ENCODE data around the gene HDAC7. TPM values are rescaled to one million over a fixed set of nuclear protein-coding genes. Genes with fewer than 3 reads are reported as not detected.

Gene HDAC7
- total RNA-seq, 1 experiment from 2014 or later: 71.2 TPM

DNA sequence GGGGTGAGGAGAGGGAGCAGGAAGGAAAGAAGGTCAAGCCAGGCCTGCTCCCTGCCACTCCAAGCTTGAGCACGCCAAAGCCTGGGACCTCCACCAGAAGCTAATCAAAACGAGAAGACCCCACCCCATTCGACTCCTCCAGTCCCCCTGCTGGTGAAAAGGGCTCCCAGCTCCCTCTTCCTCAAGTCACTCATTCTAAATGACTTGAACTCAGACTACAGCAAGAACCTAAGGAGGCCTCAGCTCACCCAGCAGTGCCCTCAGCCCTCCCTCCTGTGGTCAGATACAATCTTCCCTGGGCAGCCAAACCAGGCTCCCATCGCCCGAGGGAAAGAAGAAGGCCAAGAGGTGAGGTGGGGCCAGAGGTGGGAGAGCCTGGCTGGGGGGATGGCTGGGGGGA, 17.4 kb downstream of the HDAC7 start:
- BruUV-seq (replicated peaks): no TSS peak
- Histone ChIP-seq H3K36me3 (ENCODE audit: control insufficient read depth, insufficient read depth, low read length) (peaks cover 2% of the 10 kb centered on the region; the same call in 1 of the 2 replicates), H3K27me3 (replicated peaks; ENCODE audit: control insufficient read depth, insufficient read depth, low read length) (no peaks in the 10 kb centered on the region), H3K4me3 (ENCODE audit: low read depth, low read length) (no peak overlapping the region), H3K4me1 (peaks cover 4% of the 10 kb centered on the region; the same call in 1 of the 2 replicates), H3K9me3 (no peaks in the 10 kb centered on the region)
- Mint-ChIP-seq H3K9me3 (ENCODE audit: unreplicated experiment) (no peaks in the 10 kb centered on the region), H3K4me1 (ENCODE audit: low read depth, unreplicated experiment) (no peaks in the 10 kb centered on the region), H3K27ac (ENCODE audit: unreplicated experiment) (no peak overlapping the region), H3K36me3 (ENCODE audit: insufficient read depth, unreplicated experiment) (peaks cover 22% of the 10 kb centered on the region), H3K4me3 (ENCODE audit: unreplicated experiment) (no peak overlapping the region), H3K27me3 (ENCODE audit: insufficient read depth, unreplicated experiment) (no peaks in the 10 kb centered on the region)
- POLR2A ChIA-PET: no interaction called here
- CTCF ChIA-PET: interaction anchor here (0.5 to 3.9 kb wide), 8 partner anchors 9 to 990 kb away, joined by 3 to 26 read pairs (median 4); partner anchors contain the start of gene VDR
- intact Hi-C loops (cut with micrococcal nuclease; ENCODE audit: unreplicated experiment): no loop called here
- TF ChIP-seq CTCF (IDR thresholded peaks at IDR 0.05; ENCODE audit: insufficient read depth in 1 of 2, low read depth in 1 of 2, low read length in 1 of 2, severe bottlenecking in 1 of 2, unreplicated experiment in 1 of 2): peak; percentile 41 to 48
- DNase-seq: no peak

- H3K4me3 Mint-ChIP-seq (ENCODE audit: unreplicated experiment): no peak overlapping the region
- H3K27me3 Mint-ChIP-seq (ENCODE audit: insufficient read depth, unreplicated experiment): no peaks in the 10 kb centered on the region
- intact Hi-C loops (cut with micrococcal nuclease; ENCODE audit: unreplicated experiment): loop anchor here (1.0 kb wide), 1 partner anchor 36 kb away; no protein-coding TSS in a partner anchor
- Histone ChIP-seq H3K9me3 (no peaks in the 10 kb centered on the region), H3K4me1 (no peaks in the 10 kb centered on the region), H3K36me3 (ENCODE audit: control insufficient read depth, insufficient read depth, low read length) (peaks cover 3% of the 10 kb centered on the region; the same call in 1 of the 2 replicates), H3K27me3 (replicated peaks; ENCODE audit: control insufficient read depth, insufficient read depth, low read length) (no peaks in the 10 kb centered on the region), H3K4me3 (ENCODE audit: low read depth, low read length) (no peak overlapping the region)
- no peak for TF ChIP-seq CTCF (IDR thresholded peaks at IDR 0.05; ENCODE audit: insufficient read depth in 1 of 2, low read depth in 1 of 2, low read length in 1 of 2, severe bottlenecking in 1 of 2, unreplicated experiment in 1 of 2)
- peak overlapping the region; percentile 23 for H3K27ac Mint-ChIP-seq (ENCODE audit: unreplicated experiment)
- BruUV-seq (replicated peaks): no TSS peak
- peaks cover 22% of the 10 kb centered on the region for H3K36me3 Mint-ChIP-seq (ENCODE audit: insufficient read depth, unreplicated experiment)
- no peak for DNase-seq
- no peaks in the 10 kb centered on the region for H3K4me1 Mint-ChIP-seq (ENCODE audit: low read depth, unreplicated experiment)
- ChIA-PET POLR2A (no interaction called here), CTCF (interaction anchor here (0.6 to 3.9 kb wide), 7 partner anchors 9 to 103 kb away, joined by 3 to 26 read pairs (median 4); partner anchors contain the start of gene VDR)
- H3K9me3 Mint-ChIP-seq (ENCODE audit: unreplicated experiment): no peaks in the 10 kb centered on the region
Observed at GRCh38 chr12:47801904-47802246, 17.8 kb downstream of the HDAC7 start.

DNA sequence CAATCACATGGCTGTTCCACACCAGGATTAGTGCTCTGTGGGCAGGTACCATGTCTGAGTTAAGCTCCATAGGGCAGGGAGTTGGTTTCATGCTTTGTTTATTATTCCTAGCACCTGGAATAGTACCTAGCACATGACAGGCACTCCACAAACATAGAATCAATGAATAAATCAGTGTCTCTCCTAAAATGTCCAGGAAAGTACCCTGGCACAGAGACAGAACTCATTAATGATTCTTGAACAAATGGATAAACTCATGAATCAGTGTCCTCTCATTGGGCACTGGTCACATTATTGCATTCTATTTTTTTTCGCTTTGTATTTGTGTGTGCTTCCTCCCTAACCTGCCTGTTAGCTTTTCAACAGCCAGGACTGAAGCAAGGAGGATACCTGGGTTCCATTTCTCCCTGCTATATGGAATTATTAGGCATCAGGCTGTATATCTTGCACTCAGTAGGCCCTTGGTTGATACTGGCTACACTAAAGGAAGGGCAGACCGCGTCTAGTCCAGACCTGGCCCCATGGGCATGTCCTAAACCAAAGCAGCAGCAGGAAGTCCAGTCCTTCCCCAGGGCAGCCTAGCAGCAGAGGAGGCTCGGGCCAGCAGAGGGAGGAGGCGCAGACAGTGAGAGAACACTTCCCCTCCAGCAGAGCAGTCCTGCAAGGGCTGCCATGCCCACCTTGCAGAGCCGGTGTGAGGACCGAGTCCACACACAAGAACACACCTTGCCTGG, 18.4 kb downstream of the HDAC7 start:
- peaks cover 3% of the 10 kb centered on the region; the same call in 1 of the 2 replicates for H3K36me3 ChIP-seq (ENCODE audit: control insufficient read depth, insufficient read depth, low read length)
- no peak overlapping the region for H3K4me3 ChIP-seq (ENCODE audit: low read depth, low read length)
- Mint-ChIP-seq H3K4me1 (ENCODE audit: low read depth, unreplicated experiment) (no peaks in the 10 kb centered on the region), H3K4me3 (ENCODE audit: unreplicated experiment) (no peak overlapping the region), H3K27ac (ENCODE audit: unreplicated experiment) (peak overlapping the region; percentile 23), H3K27me3 (ENCODE audit: insufficient read depth, unreplicated experiment) (no peaks in the 10 kb centered on the region), H3K36me3 (ENCODE audit: insufficient read depth, unreplicated experiment) (peaks cover 22% of the 10 kb centered on the region), H3K9me3 (ENCODE audit: unreplicated experiment) (no peaks in the 10 kb centered on the region)
- no TSS peak for BruUV-seq (replicated peaks)
- H3K4me1 ChIP-seq: no peaks in the 10 kb centered on the region
- POLR2A ChIA-PET: no interaction called here
- intact Hi-C loops (cut with micrococcal nuclease; ENCODE audit: unreplicated experiment): loop anchor here (1.0 kb wide), 1 partner anchor 37 kb away; no protein-coding TSS in a partner anchor
- no peaks in the 10 kb centered on the region for H3K27me3 ChIP-seq (replicated peaks; ENCODE audit: control insufficient read depth, insufficient read depth, low read length)
- CTCF ChIA-PET: interaction anchor here (1.4 to 3.9 kb wide), 3 partner anchors 34 to 103 kb away, joined by 4 to 26 read pairs (median 7); partner anchors contain the start of gene VDR
- peak in 1 of 2 experiments; percentile 5 for TF ChIP-seq CTCF (IDR thresholded peaks at IDR 0.05; ENCODE audit: insufficient read depth in 1 of 2, low read depth in 1 of 2, low read length in 1 of 2, severe bottlenecking in 1 of 2, unreplicated experiment in 1 of 2)
- no peak for DNase-seq
- no peaks in the 10 kb centered on the region for H3K9me3 ChIP-seq

Data from Caco-2 (cell line).